GM19193 (cell line): Measurements from ENCODE around the gene ZBTB43.

ENCODE experiments used
- POLR2A ChIP-seq: IDR thresholded peaks from 4 replicates; pipeline ENCODE4 v1.6.1; 2011; ENCODE audit not compliant: insufficient read depth, insufficient read length; ENCODE audit errors: extremely low read depth

ZBTB43 gene

DNA sequence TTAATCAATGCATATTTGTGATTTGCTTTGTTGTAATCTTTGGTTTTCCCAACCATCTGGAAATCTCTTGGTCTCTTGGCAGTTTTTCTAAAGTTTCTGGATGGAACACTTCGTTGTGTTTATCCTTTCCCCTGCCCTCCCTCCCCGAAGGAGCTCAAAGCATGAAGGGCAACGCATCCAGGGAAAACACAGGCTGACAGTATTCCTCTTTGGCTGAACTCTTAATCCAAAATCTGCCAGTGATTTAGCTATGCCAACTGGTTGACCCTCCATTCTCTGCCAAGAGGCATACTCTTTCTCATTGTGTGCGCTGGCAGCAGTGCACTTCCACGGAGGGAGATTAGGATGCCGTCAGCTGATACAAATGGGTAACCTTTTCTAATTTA, 76.1 kb downstream of the ZBTB43 start:
- TF ChIP-seq POLR2A: no peak

DNA sequence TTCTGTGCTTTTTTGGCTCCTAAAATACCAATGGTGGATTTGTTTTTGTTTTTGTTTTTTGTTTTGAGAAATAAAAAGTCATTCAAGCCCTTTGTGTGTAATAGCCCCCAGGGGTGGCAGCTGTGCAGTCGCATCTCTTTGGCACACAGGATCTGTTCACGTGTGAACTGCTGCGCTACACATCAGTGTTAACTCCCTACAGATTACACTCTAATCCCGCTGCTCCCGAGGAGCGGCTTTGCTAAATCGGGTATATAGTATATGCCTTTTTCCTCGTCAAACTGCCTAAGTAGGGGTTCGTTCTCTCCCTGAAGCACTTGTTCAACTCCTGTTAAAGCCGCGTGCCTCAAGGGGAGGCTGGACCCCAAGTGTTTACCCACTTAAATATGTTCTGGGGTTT, 77.9 kb downstream of the ZBTB43 start:
- no peak for TF ChIP-seq POLR2A

- no peak for TF ChIP-seq POLR2A
Observed at GRCh38 chr9:126883636-126884035, 78.8 kb downstream of the ZBTB43 start.

DNA sequence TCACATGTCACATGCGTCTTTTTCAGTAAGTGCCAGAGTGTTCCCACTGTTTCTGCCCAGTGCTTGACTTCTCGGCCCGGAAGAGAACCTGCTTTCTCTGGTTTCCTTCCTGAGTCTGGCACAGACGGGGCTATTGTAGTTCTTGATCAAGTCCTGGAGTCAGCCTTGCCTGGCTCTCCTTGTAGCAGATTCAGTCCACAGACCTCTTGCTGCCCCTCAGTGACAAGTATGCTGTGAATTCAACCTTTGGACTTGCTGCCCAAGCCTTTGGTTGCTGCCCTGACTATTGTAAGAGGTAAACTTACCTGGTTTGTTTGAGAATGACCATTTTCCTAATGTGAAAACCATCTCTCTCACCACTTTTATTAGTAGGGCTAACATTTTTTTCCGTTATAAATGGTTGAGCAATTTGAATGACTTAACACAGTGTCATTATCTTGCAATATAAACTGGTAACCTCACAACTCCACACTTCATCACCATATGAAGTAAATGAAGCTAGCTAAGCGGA, 80.3 kb downstream of the ZBTB43 start:
- no peak for TF ChIP-seq POLR2A

GRCh38 chr9:126886034-126886822, 81.4 kb downstream of the ZBTB43 start:
- no peak for TF ChIP-seq POLR2A

GRCh38 chr9:126886897-126887296, 82.1 kb downstream of the ZBTB43 start:
- TF ChIP-seq POLR2A: no peak
